ENCODE data around the gene HSH2D.

Gene HSH2D

DNA sequence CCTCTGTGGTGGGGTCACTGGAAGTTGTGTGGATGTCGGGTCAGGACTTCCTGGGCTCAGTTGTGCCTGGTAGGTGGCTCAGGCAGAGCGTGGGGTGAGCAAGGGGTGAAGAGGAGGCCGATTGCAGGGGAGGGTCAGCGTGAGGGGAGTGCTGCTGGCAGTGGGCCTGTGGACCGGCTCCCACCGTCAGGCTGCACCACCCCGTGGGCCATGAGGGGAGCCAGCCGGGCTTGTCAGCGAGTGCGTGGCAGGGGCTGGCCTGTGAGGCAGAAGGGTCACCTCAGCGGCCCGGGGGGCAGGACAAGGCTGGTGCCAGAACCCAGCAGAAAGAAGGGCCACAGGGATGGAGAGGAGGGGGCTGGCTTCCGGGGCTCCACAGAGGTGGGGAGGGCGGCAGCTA, 18.5 kb upstream of the HSH2D start:
- TF ChIP-seq, protein P1, sequence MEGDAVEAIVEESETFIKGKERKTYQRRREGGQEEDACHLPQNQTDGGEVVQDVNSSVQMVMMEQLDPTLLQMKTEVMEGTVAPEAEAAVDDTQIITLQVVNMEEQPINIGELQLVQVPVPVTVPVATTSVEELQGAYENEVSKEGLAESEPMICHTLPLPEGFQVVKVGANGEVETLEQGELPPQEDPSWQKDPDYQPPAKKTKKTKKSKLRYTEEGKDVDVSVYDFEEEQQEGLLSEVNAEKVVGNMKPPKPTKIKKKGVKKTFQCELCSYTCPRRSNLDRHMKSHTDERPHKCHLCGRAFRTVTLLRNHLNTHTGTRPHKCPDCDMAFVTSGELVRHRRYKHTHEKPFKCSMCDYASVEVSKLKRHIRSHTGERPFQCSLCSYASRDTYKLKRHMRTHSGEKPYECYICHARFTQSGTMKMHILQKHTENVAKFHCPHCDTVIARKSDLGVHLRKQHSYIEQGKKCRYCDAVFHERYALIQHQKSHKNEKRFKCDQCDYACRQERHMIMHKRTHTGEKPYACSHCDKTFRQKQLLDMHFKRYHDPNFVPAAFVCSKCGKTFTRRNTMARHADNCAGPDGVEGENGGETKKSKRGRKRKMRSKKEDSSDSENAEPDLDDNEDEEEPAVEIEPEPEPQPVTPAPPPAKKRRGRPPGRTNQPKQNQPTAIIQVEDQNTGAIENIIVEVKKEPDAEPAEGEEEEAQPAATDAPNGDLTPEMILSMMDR (IDR thresholded peaks at IDR 0.05; ENCODE audit: extremely low read depth, missing control alignments) = no peak
- no peak for DNase-seq (ENCODE audit: low spot score)

DNA sequence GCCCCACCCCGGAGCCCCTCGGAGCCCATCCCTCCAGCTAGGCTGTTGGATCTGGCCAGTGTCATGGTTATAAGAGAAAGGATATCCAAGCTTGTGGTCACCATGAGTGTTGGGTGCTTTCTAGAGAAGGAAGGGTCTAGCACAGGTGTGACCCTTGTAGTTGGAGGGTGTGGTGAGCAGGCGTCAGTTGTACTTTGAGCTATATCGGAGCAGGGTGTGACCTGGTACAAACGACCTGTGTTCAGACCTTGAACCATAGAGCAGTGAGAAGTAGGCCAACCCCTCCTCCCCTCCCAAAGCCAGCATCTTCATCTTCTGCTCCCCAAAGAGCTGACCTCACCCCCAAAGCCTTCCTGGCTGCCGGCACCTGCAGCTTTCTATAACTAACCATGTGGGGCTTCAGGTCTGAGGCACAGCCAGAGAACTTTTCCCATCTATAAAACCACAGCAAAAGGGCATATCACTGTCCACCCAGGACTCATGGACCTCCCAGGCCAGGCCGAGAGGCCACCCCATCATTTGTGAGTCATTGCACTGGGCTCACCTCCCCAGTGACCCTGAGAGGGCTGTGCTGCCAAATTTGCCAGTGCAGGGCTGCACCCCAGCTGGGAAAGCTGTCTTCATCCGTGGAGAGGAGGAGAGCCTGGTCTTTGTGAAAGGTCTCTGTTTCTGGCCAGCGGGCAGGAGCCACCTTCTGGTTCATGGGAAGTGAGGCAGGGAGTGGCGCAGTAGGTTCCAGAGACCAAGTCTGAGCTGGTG, 17.6 kb upstream of the HSH2D start:
- TF ChIP-seq, protein P1 (IDR thresholded peaks at IDR 0.05; ENCODE audit: extremely low read depth, missing control alignments) = no peak
- DNase-seq (ENCODE audit: low spot score) = no peak

DNA sequence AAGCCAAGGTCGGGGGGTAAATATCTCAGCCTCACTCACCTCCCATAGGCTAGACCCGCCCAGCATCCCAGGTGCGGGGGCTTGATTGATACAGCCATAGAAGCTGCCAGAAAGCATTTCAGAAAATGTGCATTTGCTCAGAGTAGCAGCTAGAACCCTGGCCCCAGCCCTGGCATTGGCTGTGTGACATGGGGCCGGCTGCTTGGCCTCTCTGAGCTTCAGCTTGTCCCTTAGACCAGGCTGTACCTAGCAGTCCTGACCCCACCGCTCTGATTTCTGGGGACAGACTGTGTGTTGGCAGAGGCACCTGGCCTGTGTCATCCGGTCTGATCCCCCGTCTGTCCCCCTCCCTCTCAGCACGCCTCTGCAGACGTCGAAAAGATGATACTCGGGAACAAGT, 16.4 kb upstream of the HSH2D start:
- TF ChIP-seq, protein P1 (IDR thresholded peaks at IDR 0.05; ENCODE audit: extremely low read depth, missing control alignments) = no peak

DNA sequence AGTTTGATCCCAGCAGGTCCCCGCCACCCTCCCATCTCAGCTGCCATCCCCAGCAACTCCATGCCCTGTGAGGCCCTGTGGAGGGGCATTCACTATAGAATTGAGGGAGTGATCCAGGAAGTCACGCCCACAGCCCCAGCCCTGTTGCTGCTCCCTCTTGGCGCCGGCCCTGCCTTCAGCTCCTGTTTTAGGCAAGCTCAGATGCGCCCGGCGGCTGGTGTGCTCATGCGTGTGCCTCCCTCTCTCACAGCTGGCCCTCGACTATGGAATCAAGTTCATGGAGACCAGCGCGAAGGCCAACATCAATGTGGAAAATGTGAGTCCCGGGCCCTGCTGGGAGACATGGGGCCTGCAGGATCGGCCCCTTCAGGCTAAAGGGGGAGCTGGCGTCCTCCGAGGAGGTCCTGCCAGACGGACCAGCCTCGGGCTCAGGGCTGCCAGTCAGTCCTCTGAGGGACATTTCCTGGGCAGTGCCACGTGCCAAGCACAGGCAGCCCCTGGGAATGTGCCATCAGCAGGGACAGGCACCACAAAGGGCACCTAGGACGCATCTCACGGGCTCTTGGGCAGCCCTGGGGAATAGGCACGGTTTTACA, 15.6 kb upstream of the HSH2D start:
- TF ChIP-seq, protein P1 (IDR thresholded peaks at IDR 0.05; ENCODE audit: extremely low read depth, missing control alignments) = no peak
- no peak for DNase-seq (ENCODE audit: low spot score)

More for the DNA sequence above, 16.4 kb upstream of the HSH2D start:
- DNase-seq (ENCODE audit: low spot score) = no peak

DNA sequence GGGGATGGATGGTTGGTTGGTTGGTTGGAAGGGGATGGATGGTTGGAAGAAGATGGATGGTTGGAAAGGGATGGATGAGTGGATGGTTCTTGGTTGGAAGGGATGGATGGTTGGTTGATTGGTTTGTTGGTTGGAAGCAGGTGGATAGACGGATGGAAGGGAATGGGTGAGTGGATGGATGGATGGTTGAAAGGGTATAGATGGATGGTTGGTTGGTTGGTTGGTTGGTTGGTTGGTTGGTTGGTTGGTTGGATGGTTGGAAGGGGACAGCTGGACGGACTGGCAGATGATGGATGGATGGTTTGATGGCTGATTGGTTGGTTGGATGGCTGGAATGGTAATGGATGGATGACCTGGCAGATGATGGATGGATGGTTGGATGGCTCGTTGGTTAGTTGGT, 11.8 kb upstream of the HSH2D start:
- TF ChIP-seq, protein P1 (IDR thresholded peaks at IDR 0.05; ENCODE audit: extremely low read depth, missing control alignments) = no peak
- DNase-seq (ENCODE audit: low spot score) = no peak

DNA sequence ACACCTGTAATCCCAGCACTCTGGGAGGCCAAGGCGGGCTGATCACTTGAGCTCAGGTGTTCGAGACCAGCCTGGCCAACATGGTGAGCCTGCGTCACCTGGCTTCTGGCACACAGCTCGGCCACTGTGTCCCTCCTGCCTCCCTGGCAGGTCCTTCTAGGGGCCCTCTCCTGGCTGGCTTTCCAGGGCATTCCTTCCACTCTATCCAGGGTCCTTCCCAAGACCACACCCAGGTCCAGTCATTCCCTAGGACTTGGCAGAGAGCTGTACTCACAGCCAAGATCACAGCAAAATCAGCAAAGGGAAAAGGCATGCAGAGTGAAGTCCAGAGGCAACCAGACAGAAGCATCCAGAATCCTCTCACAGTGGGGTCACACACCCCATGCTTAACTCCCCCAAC, 9.7 kb upstream of the HSH2D start:
- TF ChIP-seq, protein P1 (IDR thresholded peaks at IDR 0.05; ENCODE audit: extremely low read depth, missing control alignments) = no peak
- DNase-seq (ENCODE audit: low spot score) = no peak

DNA sequence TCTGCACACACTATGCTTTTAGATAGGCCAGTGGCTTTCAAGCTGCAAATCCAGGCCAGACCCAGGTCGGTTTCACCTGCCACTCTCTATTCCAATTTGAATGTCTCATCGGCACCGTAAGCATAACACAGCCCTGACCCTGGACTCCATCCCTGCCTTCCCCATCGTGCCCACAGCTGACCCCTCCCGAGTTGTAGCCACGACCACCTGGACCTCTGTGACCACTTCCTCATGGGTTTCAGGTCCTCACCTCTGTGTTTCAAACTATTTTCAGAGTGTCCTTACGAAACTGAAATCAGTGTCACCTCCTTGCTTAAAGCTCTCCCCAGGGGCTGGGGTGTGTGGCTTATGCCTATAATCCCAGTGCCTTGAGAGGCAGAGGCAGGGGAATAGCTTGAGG, 9.0 kb upstream of the HSH2D start:
- TF ChIP-seq, protein P1 (IDR thresholded peaks at IDR 0.05; ENCODE audit: extremely low read depth, missing control alignments) = no peak
- DNase-seq (ENCODE audit: low spot score) = peak; percentile 65

All from GM20000 (cell line).